Ectodermal cell (in vitro differentiated cells): ENCODE measurements around the gene LRRC3B.

ENCODE experiments used
- H3K27ac ChIP-seq: 2 replicates; pipeline ENCODE4 v1.7.0; 2013; ENCODE audit warnings: mild to moderate bottlenecking, low read depth, low read length; ENCODE audit not compliant: insufficient read depth, poor library complexity, severe bottlenecking
- H3K27me3 ChIP-seq: 2 replicates; pipeline ENCODE4 v1.7.0; 2013; ENCODE audit warnings: mild to moderate bottlenecking, low read length; ENCODE audit not compliant: insufficient read depth, control insufficient read depth, poor library complexity, severe bottlenecking
- H3K36me3 ChIP-seq: one replicate; pipeline ENCODE4 v1.7.0; 2013; ENCODE audit warnings: low read length; ENCODE audit not compliant: control insufficient read depth, insufficient read depth
- H3K4me1 ChIP-seq: one replicate; pipeline ENCODE4 v1.7.0; 2013; ENCODE audit warnings: low read length; ENCODE audit not compliant: control insufficient read depth, insufficient read depth
- H3K4me3 ChIP-seq: 2 replicates; pipeline ENCODE4 v1.7.0; 2013; ENCODE audit warnings: low read depth, low read length, control low read depth; ENCODE audit not compliant: insufficient read depth
- H3K9me3 ChIP-seq: 2 replicates; pipeline ENCODE4 v1.7.0; 2013; ENCODE audit warnings: mild to moderate bottlenecking, low read length, moderate library complexity; ENCODE audit not compliant: control insufficient read depth
- WGBS, 2 experiments: methylation state at CpG; one replicate each; pipeline ENCODE4 v1.1.7; 2013; ENCODE audit warnings: missing lambda C conversion rate in 2 of 2; 5-methylcytosine and 5-hydroxymethylcytosine counted together

LRRC3B gene

GRCh38 chr3:26653811-26654425 lies 31.3 kb downstream of the LRRC3B start:
- no peaks in the 10 kb centered on the region for H3K4me1 ChIP-seq
- H3K4me3 ChIP-seq = no peak overlapping the region
- 100% methylated on average over 1 of the region's 1 CpG; no CpG with 5 or more reads in 1 of the 2 experiments for WGBS, 2 experiments
- H3K9me3 ChIP-seq = no peaks in the 10 kb centered on the region
- no peaks in the 10 kb centered on the region for H3K27me3 ChIP-seq
- H3K36me3 ChIP-seq = no peaks in the 10 kb centered on the region
- no peak overlapping the region for H3K27ac ChIP-seq

GRCh38 chr3:26655231-26655630 lies 32.7 kb downstream of the LRRC3B start:
- Histone ChIP-seq H3K27ac (no peak overlapping the region), H3K4me3 (no peak overlapping the region), H3K27me3 (no peaks in the 10 kb centered on the region), H3K4me1 (no peaks in the 10 kb centered on the region), H3K9me3 (no peaks in the 10 kb centered on the region), H3K36me3 (no peaks in the 10 kb centered on the region)
- WGBS, 2 experiments = 92 to 100% methylated on average over 2 of the region's 2 CpGs

GRCh38 chr3:26657348-26657976 lies 34.9 kb downstream of the LRRC3B start:
- H3K4me1 ChIP-seq = no peaks in the 10 kb centered on the region
- no peaks in the 10 kb centered on the region for H3K36me3 ChIP-seq
- no peaks in the 10 kb centered on the region for H3K9me3 ChIP-seq
- no peaks in the 10 kb centered on the region for H3K27me3 ChIP-seq
- WGBS, 2 experiments = 95 to 96% methylated on average over 4 to 6 of the region's 6 CpGs
- no peak overlapping the region for H3K4me3 ChIP-seq
- no peak overlapping the region for H3K27ac ChIP-seq

- Histone ChIP-seq H3K36me3 (no peaks in the 10 kb centered on the region), H3K9me3 (no peaks in the 10 kb centered on the region), H3K27me3 (no peaks in the 10 kb centered on the region), H3K4me3 (no peak overlapping the region), H3K27ac (no peak overlapping the region), H3K4me1 (no peaks in the 10 kb centered on the region)
- 84 to 91% methylated on average over 3 of the region's 3 CpGs for WGBS, 2 experiments
Observed at GRCh38 chr3:26668171-26668570, 45.6 kb downstream of the LRRC3B start.

GRCh38 chr3:26668696-26669095 lies 46.1 kb downstream of the LRRC3B start:
- no peak overlapping the region for H3K27ac ChIP-seq
- H3K9me3 ChIP-seq = no peaks in the 10 kb centered on the region
- no peaks in the 10 kb centered on the region for H3K4me1 ChIP-seq
- no peaks in the 10 kb centered on the region for H3K27me3 ChIP-seq
- H3K36me3 ChIP-seq = no peaks in the 10 kb centered on the region
- no peak overlapping the region for H3K4me3 ChIP-seq

- Histone ChIP-seq H3K9me3 (no peaks in the 10 kb centered on the region), H3K4me1 (no peaks in the 10 kb centered on the region), H3K4me3 (no peak overlapping the region), H3K36me3 (no peaks in the 10 kb centered on the region), H3K27me3 (no peaks in the 10 kb centered on the region), H3K27ac (no peak overlapping the region)
- WGBS, 2 experiments = 89 to 94% methylated on average over 2 of the region's 2 CpGs
Observed at GRCh38 chr3:26675336-26675735, 52.8 kb downstream of the LRRC3B start.

- no CpG with 5 or more reads among the region's 2 CpGs for WGBS, 2 experiments
- no peaks in the 10 kb centered on the region for H3K36me3 ChIP-seq
- no peaks in the 10 kb centered on the region for H3K27me3 ChIP-seq
- H3K27ac ChIP-seq = no peak overlapping the region
- no peak overlapping the region for H3K4me3 ChIP-seq
- no peaks in the 10 kb centered on the region for H3K9me3 ChIP-seq
- no peaks in the 10 kb centered on the region for H3K4me1 ChIP-seq
Observed at GRCh38 chr3:26681632-26682031, 59.1 kb downstream of the LRRC3B start.

GRCh38 chr3:26682406-26682805 lies 59.8 kb downstream of the LRRC3B start:
- Histone ChIP-seq H3K4me1 (no peaks in the 10 kb centered on the region), H3K4me3 (no peak overlapping the region), H3K27me3 (no peaks in the 10 kb centered on the region), H3K27ac (no peak overlapping the region), H3K36me3 (no peaks in the 10 kb centered on the region), H3K9me3 (no peaks in the 10 kb centered on the region)
- 100% methylated on average over 1 of the region's 1 CpG for WGBS, 2 experiments

GRCh38 chr3:26683902-26684301 lies 61.3 kb downstream of the LRRC3B start:
- no peaks in the 10 kb centered on the region for H3K36me3 ChIP-seq
- WGBS, 2 experiments = 83 to 88% methylated on average over 3 of the region's 3 CpGs
- H3K4me1 ChIP-seq = no peaks in the 10 kb centered on the region
- H3K4me3 ChIP-seq = no peak overlapping the region
- no peaks in the 10 kb centered on the region for H3K27me3 ChIP-seq
- no peaks in the 10 kb centered on the region for H3K9me3 ChIP-seq
- H3K27ac ChIP-seq = no peak overlapping the region

GRCh38 chr3:26687466-26687865 lies 64.9 kb downstream of the LRRC3B start:
- no peak overlapping the region for H3K4me3 ChIP-seq
- H3K36me3 ChIP-seq = no peaks in the 10 kb centered on the region
- no peaks in the 10 kb centered on the region for H3K27me3 ChIP-seq
- no peaks in the 10 kb centered on the region for H3K9me3 ChIP-seq
- no peak overlapping the region for H3K27ac ChIP-seq
- WGBS, 2 experiments = 90% methylated on average over 4 of the region's 4 CpGs; no CpG with 5 or more reads in 1 of the 2 experiments
- H3K4me1 ChIP-seq = no peaks in the 10 kb centered on the region
